Left lung (tissue), 10 donors: ENCODE results near the gene SLC9A6. TPM values are rescaled to one million over a fixed set of nuclear protein-coding genes. Genes with fewer than 3 reads are reported as not detected.

Source experiments
- ATAC-seq: fragments of 200-7000 bp; cut with Tn5 transposase; one replicate; pipeline ENCODE4 v1.9.1; 2020; ENCODE audit warnings: moderate library complexity
- DNase-seq, 4 donors: peaks; one replicate each; pipeline ENCODE4 v3.0.0-alpha.2; 2013 to 2020
- H3K27ac ChIP-seq, 2 donors: fragments of 200-600 bp; sonication (generic) in 1 of 2; one replicate each; pipeline versions ENCODE4 v1.5.0 to v1.8.0; 2020 to 2021
- H3K27me3 ChIP-seq, 2 donors: fragments of 200-600 bp; sonication (generic) in 1 of 2; one replicate each; pipeline versions ENCODE4 v1.5.0 to v1.8.0; 2020 to 2021
- H3K36me3 ChIP-seq, 2 donors: fragments of 200-600 bp; sonication (generic) in 1 of 2; one replicate each; pipeline versions ENCODE4 v1.5.0 to v1.8.0; 2020 to 2021
- H3K4me1 ChIP-seq, 2 donors: fragments of 200-600 bp; one replicate each; pipeline ENCODE4 v1.8.0; 2021
- H3K4me3 ChIP-seq, 2 donors: fragments of 200-600 bp; sonication (generic) in 1 of 2; one replicate each; pipeline versions ENCODE4 v1.5.0 to v1.8.0; 2020 to 2021; ENCODE audit warnings: mild to moderate bottlenecking in 1 of 2
- H3K9me3 ChIP-seq, 2 donors: fragments of 200-600 bp; sonication (generic) in 1 of 2; one replicate each; pipeline versions ENCODE4 v1.5.0 to v1.8.0; 2020 to 2021
- CTCF ChIP-seq, 2 donors: fragments of 200-600 bp; sonication (generic) in 1 of 2; IDR thresholded peaks; one replicate each; pipeline versions ENCODE4 v1.5.0 to v1.8.0; 2021; ENCODE audit warnings: antibody characterized with exemption in 2 of 2
- intact Hi-C, 2 donors: fragments of 100-400 bp; cut with DNase I; formaldehyde crosslinking; loops; one replicate each; pipeline versions ENCODE4 v1.11.2 to v1.14.2; 2022
- polyA plus RNA-seq, 6 donors: library from polyadenylated mRNA; unstranded; fragments of 120-200 nt; gene quantifications; one replicate each; pipeline ENCODE4 v1.2.1, GENCODE V29; 2013; ENCODE audit not compliant: insufficient read length in 6 of 6
- total RNA-seq, 2 donors: library from RNA; stranded (reverse); fragmentation: NEBNext Ultra II Directional; extraction: Animal tissue kit (Norgen Biotek cat#: 25700); gene quantifications; one replicate each; pipeline ENCODE4 v1.2.1, GENCODE V29; 2021
- donor health status: DM: no; HTN: yes; CAD: no.
- donor health status: DM: no; HTN: no; CAD: no.

The SLC9A6 gene
- total and polyA plus RNA-seq, 8 donors, result 15.1 to 24.3 (median 21.1) TPM

DNA sequence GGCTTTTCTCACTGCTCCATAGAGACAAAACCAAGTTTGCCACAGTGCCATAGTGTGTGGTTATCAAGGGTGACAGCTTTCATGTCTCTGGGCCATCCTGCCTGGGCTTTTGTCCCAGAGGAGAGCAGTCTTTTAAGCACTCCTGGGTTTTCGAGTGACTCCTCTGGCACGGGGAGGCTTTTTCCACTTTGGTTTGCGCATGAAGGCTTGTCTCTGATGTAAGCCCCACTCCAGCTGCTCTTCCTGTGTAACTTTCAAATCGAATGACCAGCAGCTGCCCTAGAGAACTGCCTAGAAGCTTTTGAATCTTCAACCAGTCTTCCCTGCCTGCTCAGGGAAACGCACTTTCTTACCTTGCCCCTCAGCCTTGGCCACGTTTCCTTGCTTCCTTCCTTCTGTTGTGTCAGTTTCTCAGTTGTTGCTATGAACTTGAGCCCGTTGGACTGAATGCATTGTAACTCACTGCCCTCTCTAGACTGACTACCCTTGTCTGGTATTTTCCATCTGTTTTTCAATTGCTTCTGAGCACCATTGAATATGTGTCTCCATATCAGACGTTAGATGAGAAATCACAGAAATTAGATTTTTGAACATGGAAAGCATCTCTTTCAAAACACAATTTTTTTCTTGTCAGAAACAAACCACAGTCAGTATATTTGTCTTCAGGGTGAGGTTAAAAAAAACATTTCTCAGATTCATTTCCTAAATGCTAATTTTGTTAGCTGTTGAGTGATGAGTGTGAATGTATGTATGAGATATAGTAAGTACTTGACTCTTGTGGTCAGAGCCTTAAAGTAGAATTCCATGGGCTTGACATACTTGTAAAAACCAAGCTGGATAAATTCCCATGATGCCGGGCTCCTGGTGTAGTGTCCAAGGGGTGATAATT is 45.3 kb downstream of the SLC9A6 start:
- no peaks in the 10 kb centered on the region for H3K4me1 ChIP-seq
- H3K27me3 ChIP-seq, result no peaks in the 10 kb centered on the region
- DNase-seq, result peak in 2 of 4 donors; percentile 57 to 79
- H3K36me3 ChIP-seq, result peaks cover 0 to 6% of the 10 kb centered on the region in 2 donors
- H3K27ac ChIP-seq, result peak overlapping the region in 1 of 2 donors; percentile 16
- no peaks in the 10 kb centered on the region for H3K9me3 ChIP-seq
- TF ChIP-seq CTCF (IDR thresholded peaks at IDR 0.05), result no peak
- H3K4me3 ChIP-seq, result no peak overlapping the region
- intact Hi-C loops, result no loop called here
- peak; percentile 57 for ATAC-seq

DNA sequence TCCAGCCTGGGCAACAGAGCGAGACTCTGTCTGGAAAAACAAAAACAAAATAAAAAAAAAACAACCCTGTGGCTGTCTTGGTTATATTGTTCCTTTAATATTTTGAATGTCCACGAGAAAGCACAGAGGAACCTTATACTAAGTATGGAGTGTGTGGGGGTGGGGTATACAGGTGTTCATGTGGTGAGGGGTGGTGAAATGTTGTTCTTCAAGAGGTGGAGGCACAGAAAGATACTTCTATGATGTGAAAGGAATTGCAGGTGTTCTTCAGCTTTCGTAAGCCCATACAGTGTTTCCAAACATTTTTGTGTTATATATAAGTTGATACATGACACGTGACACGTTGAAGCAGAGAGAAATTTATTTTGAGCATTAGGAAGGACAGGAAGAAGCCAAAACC is 46.4 kb downstream of the SLC9A6 start:
- ATAC-seq (no peak), DNase-seq (no peak)
- H3K4me3 ChIP-seq, result no peak overlapping the region
- TF ChIP-seq CTCF (IDR thresholded peaks at IDR 0.05), result no peak
- peaks cover 0 to 6% of the 10 kb centered on the region in 2 donors for H3K36me3 ChIP-seq
- H3K9me3 ChIP-seq, result no peaks in the 10 kb centered on the region
- H3K4me1 ChIP-seq, result no peaks in the 10 kb centered on the region
- H3K27ac ChIP-seq, result no peak overlapping the region
- no peaks in the 10 kb centered on the region for H3K27me3 ChIP-seq
- intact Hi-C loops, result no loop called here

- Histone ChIP-seq H3K27ac (no peak overlapping the region), H3K36me3 (peaks cover 0 to 6% of the 10 kb centered on the region in 2 donors), H3K27me3 (no peaks in the 10 kb centered on the region), H3K4me3 (no peak overlapping the region), H3K4me1 (no peaks in the 10 kb centered on the region), H3K9me3 (no peaks in the 10 kb centered on the region)
- no peak for DNase-seq
- ATAC-seq, result no peak
- intact Hi-C loops, result no loop called here
- no peak for TF ChIP-seq CTCF (IDR thresholded peaks at IDR 0.05)
Measured at GRCh38 chrX:136032370-136032769, 47.1 kb downstream of the SLC9A6 start.

DNA sequence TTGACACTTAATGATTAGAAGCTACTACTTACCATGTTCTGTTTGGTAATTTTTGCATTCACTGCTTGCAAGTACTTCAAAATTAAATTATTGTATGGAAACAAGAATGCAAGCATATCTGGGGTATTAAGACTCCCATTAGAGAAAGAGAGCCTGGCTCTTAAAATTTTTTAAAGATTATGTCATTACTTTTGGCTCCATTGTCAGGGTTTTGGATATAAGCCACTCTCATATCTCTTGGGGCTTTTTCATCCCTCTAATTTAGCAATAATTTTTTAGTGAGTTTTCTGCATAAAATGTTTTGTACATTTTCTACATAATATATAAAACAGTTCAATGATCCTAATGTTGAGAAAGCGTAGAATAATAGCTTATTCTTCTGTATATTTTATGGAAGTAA is 49.4 kb downstream of the SLC9A6 start:
- no peaks in the 10 kb centered on the region for H3K4me1 ChIP-seq
- peaks cover 0 to 6% of the 10 kb centered on the region in 2 donors for H3K36me3 ChIP-seq
- no peak overlapping the region for H3K27ac ChIP-seq
- DNase-seq (no peak), ATAC-seq (no peak)
- H3K9me3 ChIP-seq, result no peaks in the 10 kb centered on the region
- intact Hi-C loops, result no loop called here
- TF ChIP-seq CTCF (IDR thresholded peaks at IDR 0.05), result no peak
- H3K4me3 ChIP-seq, result no peak overlapping the region
- no peaks in the 10 kb centered on the region for H3K27me3 ChIP-seq

GRCh38 chrX:136035663-136036062 is 50.4 kb downstream of the SLC9A6 start:
- H3K4me1 ChIP-seq, result no peaks in the 10 kb centered on the region
- TF ChIP-seq CTCF (IDR thresholded peaks at IDR 0.05), result no peak
- ATAC-seq, result no peak

More at GRCh38 chrX:136035663-136036062, 50.4 kb downstream of the SLC9A6 start:
- H3K9me3 ChIP-seq, result no peaks in the 10 kb centered on the region
- intact Hi-C loops, result no loop called here
- no peak overlapping the region for H3K4me3 ChIP-seq
- peaks cover 0 to 12% of the 10 kb centered on the region in 2 donors for H3K36me3 ChIP-seq
- DNase-seq, result no peak
- no peaks in the 10 kb centered on the region for H3K27me3 ChIP-seq
- no peak overlapping the region for H3K27ac ChIP-seq
